ENCODE data around the gene LCLAT1. TPM values are rescaled to one million over a fixed set of nuclear protein-coding genes. Genes with fewer than 3 reads are reported as not detected.

Gene LCLAT1
- total and polyA plus RNA-seq, 12 donors, result 1.9 to 23.0 (median 14.6) TPM

DNA sequence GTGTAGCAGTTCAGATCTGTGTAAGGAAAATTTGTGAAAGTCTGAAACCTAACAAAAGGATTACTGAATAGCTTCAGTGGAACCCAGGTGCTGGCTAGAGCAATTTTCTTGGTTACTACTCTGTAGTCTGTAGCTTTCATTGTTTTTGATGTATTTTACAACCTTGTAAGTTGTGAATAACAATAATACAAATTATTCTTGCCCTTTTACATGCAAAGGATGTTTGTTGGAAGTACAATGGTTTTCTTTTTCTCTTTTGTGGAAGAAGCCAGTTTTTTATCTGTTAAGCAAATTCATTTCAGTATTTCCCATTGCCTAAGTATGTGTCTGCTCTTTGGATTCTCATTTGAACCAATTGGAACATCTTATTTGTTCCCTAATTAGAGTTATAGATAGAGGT lies 10.2 kb downstream of the LCLAT1 start:
- H3K27me3 ChIP-seq, result no peaks in the 10 kb centered on the region
- no peak overlapping the region for H3K4me3 ChIP-seq
- H3K9me3 ChIP-seq (replicated peaks in 1 of 3), result no peaks in the 10 kb centered on the region
- intact Hi-C loops (cut with DNase I), result no loop called here
- H3K27ac ChIP-seq, result no peak overlapping the region
- DNase-seq, result no peak
- TF ChIP-seq POLR2A (IDR thresholded peaks at IDR 0.05), result no peak
- TF ChIP-seq, protein P1, sequence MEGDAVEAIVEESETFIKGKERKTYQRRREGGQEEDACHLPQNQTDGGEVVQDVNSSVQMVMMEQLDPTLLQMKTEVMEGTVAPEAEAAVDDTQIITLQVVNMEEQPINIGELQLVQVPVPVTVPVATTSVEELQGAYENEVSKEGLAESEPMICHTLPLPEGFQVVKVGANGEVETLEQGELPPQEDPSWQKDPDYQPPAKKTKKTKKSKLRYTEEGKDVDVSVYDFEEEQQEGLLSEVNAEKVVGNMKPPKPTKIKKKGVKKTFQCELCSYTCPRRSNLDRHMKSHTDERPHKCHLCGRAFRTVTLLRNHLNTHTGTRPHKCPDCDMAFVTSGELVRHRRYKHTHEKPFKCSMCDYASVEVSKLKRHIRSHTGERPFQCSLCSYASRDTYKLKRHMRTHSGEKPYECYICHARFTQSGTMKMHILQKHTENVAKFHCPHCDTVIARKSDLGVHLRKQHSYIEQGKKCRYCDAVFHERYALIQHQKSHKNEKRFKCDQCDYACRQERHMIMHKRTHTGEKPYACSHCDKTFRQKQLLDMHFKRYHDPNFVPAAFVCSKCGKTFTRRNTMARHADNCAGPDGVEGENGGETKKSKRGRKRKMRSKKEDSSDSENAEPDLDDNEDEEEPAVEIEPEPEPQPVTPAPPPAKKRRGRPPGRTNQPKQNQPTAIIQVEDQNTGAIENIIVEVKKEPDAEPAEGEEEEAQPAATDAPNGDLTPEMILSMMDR (IDR thresholded peaks at IDR 0.05), result no peak
- no peaks in the 10 kb centered on the region for H3K4me1 ChIP-seq (replicated peaks in 1 of 2)
- no peaks in the 10 kb centered on the region for H3K36me3 ChIP-seq (replicated peaks in 1 of 2)

DNA sequence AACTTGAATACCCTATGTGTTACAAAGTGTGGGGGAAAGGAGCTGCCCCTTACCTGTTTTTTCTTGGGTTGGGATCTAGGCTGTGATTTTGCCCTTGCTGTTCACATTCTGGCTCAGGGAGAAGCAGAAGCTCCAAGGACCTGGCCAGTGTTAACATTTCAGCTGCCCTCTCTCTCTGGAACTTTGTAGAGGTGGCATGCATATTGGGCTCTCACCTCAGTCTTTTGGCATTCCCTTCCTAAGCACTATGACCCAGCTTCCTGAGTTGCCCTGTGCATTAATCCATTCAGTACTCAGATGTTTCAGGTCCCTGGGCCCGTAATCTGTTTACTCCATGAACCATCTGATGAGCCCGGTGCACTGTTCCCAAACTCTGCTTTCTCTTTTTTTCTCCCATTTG lies 12.1 kb downstream of the LCLAT1 start:
- Histone ChIP-seq H3K27me3 (no peaks in the 10 kb centered on the region), H3K27ac (no peak overlapping the region), H3K4me1 (replicated peaks in 1 of 2) (no peaks in the 10 kb centered on the region), H3K9me3 (replicated peaks in 1 of 3) (no peaks in the 10 kb centered on the region), H3K4me3 (no peak overlapping the region), H3K36me3 (replicated peaks in 1 of 2) (no peaks in the 10 kb centered on the region)
- TF ChIP-seq POLR2A (IDR thresholded peaks at IDR 0.05), result no peak
- TF ChIP-seq, protein P1 (IDR thresholded peaks at IDR 0.05), result no peak
- 46 to 88% (median 66%) methylated on average over 2 of the region's 2 CpGs for WGBS, 4 donors
- intact Hi-C loops (cut with DNase I), result no loop called here
- DNase-seq, result no peak

DNA sequence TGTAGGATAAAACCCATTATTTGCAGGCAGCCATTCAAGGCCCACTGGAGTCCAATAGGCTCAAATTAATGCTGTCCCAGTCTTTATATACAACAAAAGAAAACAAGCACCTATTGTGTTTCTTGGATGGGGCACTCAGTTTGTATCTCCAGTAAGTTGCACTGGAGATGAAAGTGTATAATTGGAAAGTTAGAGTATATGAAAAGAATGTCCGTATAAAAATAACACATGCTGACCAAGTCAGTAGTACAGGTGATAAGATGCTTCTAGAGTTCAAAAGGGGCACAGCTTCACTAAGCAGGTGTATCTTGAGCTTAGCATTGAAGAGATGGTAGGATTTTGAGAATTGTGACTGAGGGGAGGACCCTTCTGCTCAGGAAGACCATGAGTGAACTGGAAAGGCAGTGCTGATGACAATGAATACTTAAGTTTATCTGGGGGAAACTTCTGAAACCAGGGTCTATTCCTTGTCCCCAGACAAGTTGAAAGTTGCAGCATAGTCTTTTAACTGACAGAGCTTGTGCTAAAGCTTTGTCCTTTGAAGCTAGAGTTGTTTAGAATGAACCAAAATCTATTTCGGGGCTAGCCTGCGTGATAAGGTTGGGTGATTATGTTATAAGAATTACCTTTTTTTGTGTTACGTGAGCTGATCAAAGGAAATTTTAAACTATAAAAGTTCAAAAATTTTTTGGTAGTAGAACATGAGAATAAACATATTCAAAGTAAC lies 15.2 kb downstream of the LCLAT1 start:
- intact Hi-C loops (cut with DNase I), result no loop called here
- H3K27me3 ChIP-seq, result no peaks in the 10 kb centered on the region
- no peak overlapping the region for H3K27ac ChIP-seq
- no peak overlapping the region for H3K4me3 ChIP-seq
- TF ChIP-seq POLR2A (IDR thresholded peaks at IDR 0.05), result no peak
- TF ChIP-seq, protein P1 (IDR thresholded peaks at IDR 0.05), result no peak
- H3K36me3 ChIP-seq (replicated peaks in 1 of 2), result no peaks in the 10 kb centered on the region
- H3K9me3 ChIP-seq (replicated peaks in 1 of 3), result no peaks in the 10 kb centered on the region
- DNase-seq, result no peak
- WGBS, 4 donors, result 95 to 98% (median 97%) methylated on average over 4 of the region's 4 CpGs
- peaks cover 0 to 10% of the 10 kb centered on the region in 2 donors for H3K4me1 ChIP-seq (replicated peaks in 1 of 2)

GRCh38 chr2:30463535-30463934 lies 16.5 kb downstream of the LCLAT1 start:
- Histone ChIP-seq H3K4me1 (replicated peaks in 1 of 2) (peaks cover 0 to 10% of the 10 kb centered on the region in 2 donors), H3K9me3 (replicated peaks in 1 of 3) (no peaks in the 10 kb centered on the region), H3K27me3 (no peaks in the 10 kb centered on the region), H3K4me3 (no peak overlapping the region), H3K27ac (no peak overlapping the region), H3K36me3 (replicated peaks in 1 of 2) (no peaks in the 10 kb centered on the region)
- intact Hi-C loops (cut with DNase I), result no loop called here
- DNase-seq, result no peak
- 46 to 49% (median 48%) methylated on average over 2 of the region's 2 CpGs for WGBS, 4 donors
- TF ChIP-seq, protein P1 (IDR thresholded peaks at IDR 0.05), result no peak
- TF ChIP-seq POLR2A (IDR thresholded peaks at IDR 0.05), result no peak

Measured in adrenal gland (tissue), 12 donors.